ENCODE data around the gene PCBP3. TPM values are rescaled to one million over a fixed set of nuclear protein-coding genes. Genes with fewer than 3 reads are reported as not detected.

PCBP3 gene
- total and polyA plus RNA-seq, 2 donors (not counting 3 experiments of a cell fraction or from before 2014, with no cell fraction given): 0.06 to 1.1 TPM

DNA sequence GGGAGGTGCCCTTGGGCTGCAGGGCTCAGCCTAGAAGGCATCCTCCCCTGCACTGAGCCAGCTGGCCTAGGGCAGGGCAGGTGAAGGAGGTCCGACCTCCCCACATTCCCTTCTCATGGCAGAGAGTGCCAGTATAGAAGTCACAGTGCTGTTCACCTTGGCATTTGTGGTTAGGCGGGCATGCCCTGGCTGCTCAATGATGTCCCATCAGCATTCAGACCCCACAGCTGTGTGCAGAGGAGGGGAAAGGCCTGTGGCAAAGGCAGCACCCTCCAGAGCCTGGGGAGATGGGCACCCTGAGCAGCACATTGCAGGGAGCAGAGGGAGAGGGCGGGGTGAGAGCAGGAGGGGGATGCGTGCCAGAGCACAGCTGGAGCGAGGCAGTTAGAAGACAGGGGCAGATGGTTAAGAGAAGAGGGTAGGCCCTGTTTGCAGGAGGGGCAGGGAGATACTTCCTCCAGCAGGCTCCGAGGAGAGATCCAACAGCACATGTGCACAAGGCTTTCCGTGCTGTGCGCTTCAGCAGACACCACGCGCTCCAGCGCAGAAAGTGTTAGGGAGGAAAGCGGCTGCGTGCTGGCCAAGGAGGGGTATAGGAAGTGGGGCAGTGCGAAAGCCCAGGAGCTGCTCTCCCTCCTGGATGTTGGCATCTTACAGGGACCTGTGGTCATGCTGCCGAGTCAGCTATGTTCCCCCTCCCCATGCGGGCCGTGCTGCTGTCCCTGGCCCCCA is 294.4 kb downstream of the PCBP3 start:
- H3K4me2 ChIP-seq (ENCODE audit: insufficient read depth, low read length): no peak overlapping the region
- no peak for FAIRE-seq
- no peak overlapping the region for H2AFZ ChIP-seq (ENCODE audit: low read depth, low read length)
- H3K27me3 ChIP-seq (ENCODE audit: control insufficient read depth in 2 of 2, insufficient read depth in 2 of 2, low read length in 2 of 2): no peaks in the 10 kb centered on the region
- DNase-seq (ENCODE audit: low read depth, low spot score): no peak
- dilution Hi-C loops (cut with MboI; ENCODE audit: extremely low pct_ligation_motif_present, low sequenced_read_pairs) (no loop called here), intact Hi-C loops (cut with micrococcal nuclease) (no loop called here)
- no peak overlapping the region for H3K9ac ChIP-seq (replicated peaks; ENCODE audit: extremely low read depth, insufficient read depth, low read length)
- POLR2A ChIA-PET: no interaction called here
- no peaks in the 10 kb centered on the region for H3K36me3 ChIP-seq (ENCODE audit: control insufficient read depth in 2 of 2, extremely low read depth in 1 of 2, insufficient read depth in 2 of 2, low read length in 2 of 2)
- H3K27ac ChIP-seq (ENCODE audit: insufficient read depth, low read depth, low read length): no peak overlapping the region
- no peaks in the 10 kb centered on the region for H3K79me2 ChIP-seq (ENCODE audit: control insufficient read depth, insufficient read depth, low read length)
- CTCF ChIA-PET: no interaction called here
- TF ChIP-seq POLR2A (IDR thresholded peaks at IDR 0.05; ENCODE audit: low read depth, low read length): no peak
- no peak for TF ChIP-seq POLR2AphosphoS5 (IDR thresholded peaks at IDR 0.05; ENCODE audit: insufficient read depth, low read depth, low read length)
- TF ChIP-seq, protein P1, sequence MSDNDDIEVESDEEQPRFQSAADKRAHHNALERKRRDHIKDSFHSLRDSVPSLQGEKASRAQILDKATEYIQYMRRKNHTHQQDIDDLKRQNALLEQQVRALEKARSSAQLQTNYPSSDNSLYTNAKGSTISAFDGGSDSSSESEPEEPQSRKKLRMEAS (IDR thresholded peaks at IDR 0.05; ENCODE audit: insufficient read depth, insufficient read length): no peak
- no peak for TF ChIP-seq EZH2 (IDR thresholded peaks at IDR 0.05; ENCODE audit: borderline replicate concordance, low read depth, low read length, severe bottlenecking)
- no peak for TF ChIP-seq MYC (IDR thresholded peaks at IDR 0.05; ENCODE audit: low read depth, low read length)
- no peak for TF ChIP-seq GATA2 (IDR thresholded peaks at IDR 0.05; ENCODE audit: insufficient read depth, insufficient read length, low read depth, low read length)
- no peak for TF ChIP-seq JUN (IDR thresholded peaks at IDR 0.05; ENCODE audit: borderline replicate concordance, insufficient read depth, insufficient read length, low read depth)
- TF ChIP-seq, protein P2, sequence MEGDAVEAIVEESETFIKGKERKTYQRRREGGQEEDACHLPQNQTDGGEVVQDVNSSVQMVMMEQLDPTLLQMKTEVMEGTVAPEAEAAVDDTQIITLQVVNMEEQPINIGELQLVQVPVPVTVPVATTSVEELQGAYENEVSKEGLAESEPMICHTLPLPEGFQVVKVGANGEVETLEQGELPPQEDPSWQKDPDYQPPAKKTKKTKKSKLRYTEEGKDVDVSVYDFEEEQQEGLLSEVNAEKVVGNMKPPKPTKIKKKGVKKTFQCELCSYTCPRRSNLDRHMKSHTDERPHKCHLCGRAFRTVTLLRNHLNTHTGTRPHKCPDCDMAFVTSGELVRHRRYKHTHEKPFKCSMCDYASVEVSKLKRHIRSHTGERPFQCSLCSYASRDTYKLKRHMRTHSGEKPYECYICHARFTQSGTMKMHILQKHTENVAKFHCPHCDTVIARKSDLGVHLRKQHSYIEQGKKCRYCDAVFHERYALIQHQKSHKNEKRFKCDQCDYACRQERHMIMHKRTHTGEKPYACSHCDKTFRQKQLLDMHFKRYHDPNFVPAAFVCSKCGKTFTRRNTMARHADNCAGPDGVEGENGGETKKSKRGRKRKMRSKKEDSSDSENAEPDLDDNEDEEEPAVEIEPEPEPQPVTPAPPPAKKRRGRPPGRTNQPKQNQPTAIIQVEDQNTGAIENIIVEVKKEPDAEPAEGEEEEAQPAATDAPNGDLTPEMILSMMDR (IDR thresholded peaks at IDR 0.05; ENCODE audit: extremely low read depth in 1 of 2, insufficient read depth in 1 of 2, low read depth in 1 of 2, low read length in 2 of 2): no peak
- TF ChIP-seq FOS (IDR thresholded peaks at IDR 0.05; ENCODE audit: borderline replicate concordance, insufficient read depth, low read length): no peak
- H3K9me1 ChIP-seq (replicated peaks; ENCODE audit: control insufficient read depth, extremely low read depth, insufficient read depth, low read length): no peaks in the 10 kb centered on the region
- H3K9me3 ChIP-seq (replicated peaks; ENCODE audit: control insufficient read depth, insufficient read depth, low read length): no peaks in the 10 kb centered on the region
- BruUV-seq (replicated peaks): no TSS peak
- H3K4me3 ChIP-seq (replicated peaks in 1 of 3; ENCODE audit: insufficient read depth in 1 of 3, low read depth in 1 of 3, low read length in 3 of 3): no peak overlapping the region
- H4K20me1 ChIP-seq (replicated peaks; ENCODE audit: control insufficient read depth, extremely low read depth, insufficient read depth, low read length): no peaks in the 10 kb centered on the region
- H3K4me1 ChIP-seq (ENCODE audit: control insufficient read depth, extremely low read depth, insufficient read depth, low read length): no peaks in the 10 kb centered on the region

Measured in endothelial cell of umbilical vein (primary cell).